Measurements from ENCODE around the gene PBXIP1. TPM values are rescaled to one million over a fixed set of nuclear protein-coding genes. Genes with fewer than 3 reads are reported as not detected.

PBXIP1 gene
- total RNA-seq, 2 experiments from 2014 or later, result 17.7 to 19.4 TPM

GRCh38 chr1:155000726-155001424 lies 45.0 kb upstream of the PBXIP1 start:
- peak; percentile 92 for DNase-seq
- no peaks in the 10 kb centered on the region for H3K27me3 Mint-ChIP-seq
- peak overlapping the region; percentile 70 for H3K4me3 Mint-ChIP-seq
- ChIA-PET CTCF (interaction anchor here (0.6 to 5.3 kb wide), 9 partner anchors 16 to 84 kb away, joined by 3 to 108 read pairs (median 9); partner anchors contain the start of genes ADAM15, CKS1B, FLAD1 and PBXIP1), POLR2A (interaction anchor here (0.6 to 5.0 kb wide), 11 partner anchors 7 to 1077 kb away, joined by 3 to 33 read pairs (median 7); partner anchors contain the start of genes ADAM15, CKS1B, FLAD1 and PMVK)
- no peaks in the 10 kb centered on the region for H3K9me3 Mint-ChIP-seq
- H3K4me1 Mint-ChIP-seq (ENCODE audit: low read depth), result peaks cover 46% of the 10 kb centered on the region
- H3K36me3 Mint-ChIP-seq (ENCODE audit: low read depth), result peaks cover 5% of the 10 kb centered on the region
- H3K27ac Mint-ChIP-seq, result peak overlapping the region; percentile 88
- intact Hi-C loops (cut with micrococcal nuclease), result no loop called here
- peak; percentile 46 for ATAC-seq
- no peak for TF ChIP-seq CTCF (IDR thresholded peaks at IDR 0.05)

GRCh38 chr1:155000411-155000725 lies 44.5 kb upstream of the PBXIP1 start:
- ChIA-PET POLR2A (interaction anchor here (0.6 to 8.6 kb wide), 12 partner anchors 8 to 66 kb away, joined by 3 to 85 read pairs (median 6); partner anchors contain the start of genes ADAM15, CKS1B, FLAD1 and PYGO2), CTCF (interaction anchor here (1.1 to 5.3 kb wide), 15 partner anchors 8 to 91 kb away, joined by 4 to 108 read pairs (median 10); partner anchors contain the start of genes ADAM15, CKS1B, EFNA4 and FLAD1)
- TF ChIP-seq CTCF (IDR thresholded peaks at IDR 0.05), result no peak
- H3K27ac Mint-ChIP-seq, result peak overlapping the region; percentile 91
- H3K4me3 Mint-ChIP-seq, result peak overlapping the region; percentile 70
- ATAC-seq (no peak), DNase-seq (peak; percentile 76)
- no peaks in the 10 kb centered on the region for H3K27me3 Mint-ChIP-seq
- peaks cover 5% of the 10 kb centered on the region for H3K36me3 Mint-ChIP-seq (ENCODE audit: low read depth)
- no peaks in the 10 kb centered on the region for H3K9me3 Mint-ChIP-seq
- H3K4me1 Mint-ChIP-seq (ENCODE audit: low read depth), result peaks cover 41% of the 10 kb centered on the region
- intact Hi-C loops (cut with micrococcal nuclease), result no loop called here

GRCh38 chr1:154999571-155000410 lies 43.9 kb upstream of the PBXIP1 start:
- Mint-ChIP-seq H3K27me3 (no peaks in the 10 kb centered on the region), H3K4me3 (peak overlapping the region; percentile 70), H3K36me3 (ENCODE audit: low read depth) (peaks cover 5% of the 10 kb centered on the region), H3K27ac (peak overlapping the region; percentile 91), H3K4me1 (ENCODE audit: low read depth) (peaks cover 40% of the 10 kb centered on the region), H3K9me3 (no peaks in the 10 kb centered on the region)
- no peak for TF ChIP-seq CTCF (IDR thresholded peaks at IDR 0.05)
- DNase-seq (peak; percentile 84), ATAC-seq (peak; percentile 11)
- intact Hi-C loops (cut with micrococcal nuclease), result loop anchor here (5.0 kb wide), 1 partner anchor 37 kb away; the partner anchor contains the start of gene PYGO2
- ChIA-PET POLR2A (interaction anchor here (0.6 to 8.6 kb wide), 19 partner anchors 9 to 241 kb away, joined by 3 to 85 read pairs (median 5); partner anchors contain the start of genes ADAM15, CKS1B, FLAD1 and PBXIP1), CTCF (interaction anchor here (0.7 to 5.3 kb wide), 35 partner anchors 8 to 1343 kb away, joined by 3 to 108 read pairs (median 5); partner anchors contain the start of genes ADAM15, CKS1B, EFNA4 and FLAD1)

- Mint-ChIP-seq H3K4me3 (peak overlapping the region; percentile 70), H3K4me1 (ENCODE audit: low read depth) (peaks cover 39% of the 10 kb centered on the region), H3K36me3 (ENCODE audit: low read depth) (no peaks in the 10 kb centered on the region), H3K27me3 (no peaks in the 10 kb centered on the region), H3K27ac (peak overlapping the region; percentile 91), H3K9me3 (no peaks in the 10 kb centered on the region)
- peak; percentile 94 for TF ChIP-seq CTCF (IDR thresholded peaks at IDR 0.05)
- CTCF ChIA-PET, result interaction anchor here (0.7 to 5.3 kb wide), 37 partner anchors 9 to 1343 kb away, joined by 3 to 108 read pairs (median 5); partner anchors contain the start of genes ADAM15, CKS1B, EFNA4 and FLAD1
- ATAC-seq (peak; percentile 22), DNase-seq (peak; percentile 91)
- intact Hi-C loops (cut with micrococcal nuclease), result loop anchor here (5.0 kb wide), 1 partner anchor 37 kb away; the partner anchor contains the start of gene PYGO2
- POLR2A ChIA-PET, result interaction anchor here (0.5 to 8.6 kb wide), 17 partner anchors 9 to 240 kb away, joined by 3 to 85 read pairs (median 5); partner anchors contain the start of genes ADAM15, CKS1B, FLAD1 and PBXIP1
These were observed 43.1 kb upstream of the PBXIP1 start for GRCh38 chr1:154998818-154999570.

Measured in activated CD8-positive, alpha-beta T cell treated with anti-CD3 and anti-CD28 coated beads for 36 hours (primary cell).